Stimulated activated naive CD4-positive, alpha-beta T cell (primary cell): ENCODE results near the gene PAF1.
"Not testable (repeated sequence)": the region's sequence is repeated elsewhere in the genome, so short reads cannot be mapped to it uniquely, and the experiment has no call there.

Source experiments
- DNase-seq, 6 experiments: peaks; one replicate each; lab custom pipeline; 2025; lab: John Stamatoyannopoulos, UW

Gene PAF1

DNA sequence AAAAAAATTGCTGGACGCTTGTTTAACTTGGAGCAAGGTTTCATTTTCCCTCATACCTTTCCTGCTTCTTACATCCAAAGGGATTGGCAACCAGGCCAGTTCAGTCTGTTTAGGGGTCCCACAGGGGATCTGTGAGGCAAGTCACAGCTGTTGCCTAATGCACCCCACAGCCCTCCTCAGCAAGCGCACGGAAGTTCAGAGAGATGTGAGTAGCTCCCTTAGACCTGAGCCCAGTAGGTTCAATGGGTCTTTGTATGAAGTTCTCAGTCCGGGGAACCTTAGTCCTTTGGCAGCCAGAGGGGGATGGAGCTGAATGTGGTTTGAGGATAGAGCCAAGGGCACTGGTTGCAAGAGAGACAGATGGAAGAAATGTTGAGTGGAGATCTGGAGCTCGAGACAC lies 35.7 kb downstream of the PAF1 start:
- DNase-seq: no peak

DNA sequence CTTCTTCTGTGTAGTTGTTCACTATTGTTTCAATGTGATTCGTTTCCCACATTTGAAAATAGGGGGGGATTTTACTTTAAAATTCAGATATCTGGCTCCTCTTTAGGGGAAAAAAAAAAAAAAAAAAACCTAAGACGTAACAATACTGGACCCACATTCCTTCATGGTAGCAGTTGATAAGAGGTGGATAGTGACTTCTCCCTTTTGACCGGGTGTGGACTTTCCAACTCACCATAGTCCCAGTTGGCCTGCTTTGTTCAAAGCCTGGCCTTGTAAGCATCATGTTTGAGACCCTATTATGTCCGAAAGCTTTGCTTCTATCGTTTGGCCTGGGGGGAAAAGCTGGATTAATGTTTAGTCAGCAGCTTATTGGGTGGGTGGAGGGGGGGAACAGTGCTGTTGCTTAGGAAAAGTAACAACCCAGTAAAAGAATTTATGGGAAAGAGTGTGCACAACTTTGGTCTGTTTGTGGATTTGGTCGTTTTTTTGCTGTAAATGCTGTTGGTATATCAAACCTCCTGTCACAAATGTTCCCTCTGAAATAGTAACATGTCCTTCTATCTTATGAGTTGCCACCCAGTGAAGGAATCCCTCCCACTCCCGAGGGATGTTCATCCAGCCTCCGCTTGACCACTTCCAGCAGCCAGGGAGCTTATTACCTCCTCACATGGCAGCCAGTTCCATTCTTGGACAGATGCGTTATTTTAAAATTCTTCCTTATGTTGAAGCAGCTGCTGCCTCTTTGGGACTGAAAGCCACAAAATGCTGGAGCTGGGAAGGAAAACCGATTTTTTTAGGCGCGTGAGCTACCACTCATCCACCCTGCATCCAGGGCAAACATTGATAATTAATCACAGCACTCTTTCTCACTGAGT lies 38.3 kb downstream of the PAF1 start:
- no peak for DNase-seq

DNA sequence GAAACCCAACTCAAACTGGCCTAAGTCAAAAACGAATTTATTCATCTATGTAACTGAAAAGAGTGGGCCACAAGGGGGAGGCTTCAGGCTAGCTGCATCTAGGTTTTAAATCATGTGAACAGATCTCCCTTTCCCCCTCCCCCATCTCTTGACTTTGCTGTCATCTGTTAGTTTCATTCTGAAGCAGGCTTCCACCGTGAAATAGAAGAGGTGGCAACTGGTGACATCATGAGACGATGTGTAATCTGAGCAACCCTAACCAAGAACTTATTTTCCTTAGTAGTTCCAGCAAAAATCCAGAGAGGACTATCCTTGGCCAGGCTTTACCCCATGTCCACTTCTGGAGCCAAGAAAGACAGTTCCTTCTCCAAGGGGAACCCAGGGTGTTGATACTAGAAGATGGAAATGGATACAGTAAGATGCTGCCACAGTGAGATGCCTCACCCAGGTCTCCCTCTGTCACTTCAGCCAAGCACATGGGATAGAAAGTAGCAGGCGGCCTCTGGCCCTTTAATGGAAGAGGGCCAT lies 39.3 kb downstream of the PAF1 start:
- no peak for DNase-seq

DNA sequence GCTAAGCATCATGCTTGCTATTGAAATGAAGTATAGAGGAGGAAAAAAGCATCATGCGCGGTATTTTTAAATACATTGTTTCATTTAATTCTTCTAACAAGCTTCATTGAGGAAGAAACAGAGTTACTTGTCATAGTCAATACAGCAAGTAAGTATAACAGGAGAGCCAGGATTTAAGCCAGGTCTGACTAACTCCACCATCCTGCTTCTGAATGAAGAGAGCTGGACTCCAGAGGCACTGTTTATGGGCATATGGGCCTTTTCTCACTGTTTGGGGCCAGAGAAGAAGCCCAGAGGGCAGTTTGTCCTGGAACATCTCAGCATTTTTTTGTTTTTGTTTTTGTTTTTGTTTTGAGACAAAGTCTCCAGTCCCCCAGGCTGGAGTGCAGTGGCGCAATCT lies 40.8 kb downstream of the PAF1 start:
- no peak for DNase-seq

DNA sequence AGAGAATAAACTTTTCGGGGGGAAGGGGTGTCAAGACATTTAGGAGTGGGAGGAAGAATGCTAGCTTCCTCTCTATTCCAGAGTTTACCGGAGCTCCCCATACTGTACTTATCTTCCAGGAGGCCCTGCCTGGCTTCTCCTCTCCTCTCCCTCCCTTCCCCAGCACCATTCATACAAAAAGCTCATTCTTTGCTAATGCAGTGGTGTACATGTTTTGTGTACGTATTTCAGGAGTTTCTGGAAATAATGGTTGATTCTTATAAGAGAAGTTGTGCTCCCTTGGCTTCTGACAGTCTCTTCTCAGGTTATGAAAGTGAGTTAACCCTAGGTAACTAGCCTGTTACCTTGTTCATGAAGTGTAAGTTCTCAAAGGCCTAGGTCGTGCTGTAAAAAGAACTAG lies 41.6 kb downstream of the PAF1 start:
- DNase-seq: no peak

DNA sequence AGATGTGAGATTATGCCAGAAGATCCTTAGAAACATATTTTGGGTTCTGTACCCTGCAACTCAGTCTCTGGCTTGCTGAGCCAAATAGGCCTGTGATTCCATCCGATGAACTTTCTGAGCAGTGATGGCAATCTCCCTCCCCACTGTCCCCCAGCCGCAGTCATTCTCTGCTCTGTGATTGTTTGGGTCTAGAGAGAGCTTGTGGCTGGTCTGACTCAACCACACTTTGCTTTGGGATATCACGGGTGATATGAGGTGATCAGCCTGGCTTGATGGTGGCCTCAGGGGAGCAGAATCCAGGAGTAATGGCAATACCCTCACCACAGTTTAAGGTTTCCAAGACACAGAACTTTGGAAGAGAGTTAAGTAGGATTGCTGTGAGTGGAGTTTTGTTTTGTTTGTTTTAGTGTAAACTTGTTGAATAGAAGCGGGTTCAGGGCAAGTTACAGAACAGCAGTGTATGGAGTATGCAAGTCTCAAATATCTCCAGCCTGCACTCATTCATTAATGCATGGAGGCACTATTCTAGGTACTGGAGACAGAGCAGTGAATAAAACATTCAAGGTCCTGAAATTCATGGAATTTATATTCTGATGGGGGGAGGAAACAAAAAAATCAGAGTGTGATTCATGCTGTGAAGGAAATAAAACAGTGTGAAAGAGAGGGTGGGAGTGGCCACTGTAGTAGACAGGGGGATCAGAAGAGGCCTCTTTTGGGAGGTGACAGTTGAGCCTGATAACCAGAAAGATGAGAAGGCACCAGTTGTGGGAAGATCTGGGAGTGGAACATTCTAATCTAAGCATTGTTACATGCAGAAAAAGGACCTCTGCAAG lies 43.4 kb downstream of the PAF1 start:
- no peak for DNase-seq

DNA sequence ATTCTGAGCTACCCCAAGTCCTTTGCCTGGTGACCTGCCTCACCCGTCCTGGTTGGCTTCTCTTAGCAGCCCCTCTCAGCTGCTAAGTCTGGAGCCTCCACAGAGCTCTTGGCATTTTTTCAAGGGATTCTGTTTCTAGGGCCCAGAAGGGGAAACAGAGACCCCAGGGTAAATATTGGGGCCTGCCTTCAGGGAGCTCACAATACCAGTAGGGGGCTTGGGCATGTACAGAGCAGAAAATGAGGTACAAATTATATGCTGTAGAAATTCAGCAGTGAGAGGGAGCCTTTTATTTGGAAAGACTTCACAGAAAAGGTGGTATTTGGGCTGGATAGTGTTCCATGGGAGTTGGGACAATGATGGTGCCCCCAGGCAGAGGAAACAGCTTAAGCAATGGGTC lies 45.0 kb downstream of the PAF1 start:
- DNase-seq: no peak

DNA sequence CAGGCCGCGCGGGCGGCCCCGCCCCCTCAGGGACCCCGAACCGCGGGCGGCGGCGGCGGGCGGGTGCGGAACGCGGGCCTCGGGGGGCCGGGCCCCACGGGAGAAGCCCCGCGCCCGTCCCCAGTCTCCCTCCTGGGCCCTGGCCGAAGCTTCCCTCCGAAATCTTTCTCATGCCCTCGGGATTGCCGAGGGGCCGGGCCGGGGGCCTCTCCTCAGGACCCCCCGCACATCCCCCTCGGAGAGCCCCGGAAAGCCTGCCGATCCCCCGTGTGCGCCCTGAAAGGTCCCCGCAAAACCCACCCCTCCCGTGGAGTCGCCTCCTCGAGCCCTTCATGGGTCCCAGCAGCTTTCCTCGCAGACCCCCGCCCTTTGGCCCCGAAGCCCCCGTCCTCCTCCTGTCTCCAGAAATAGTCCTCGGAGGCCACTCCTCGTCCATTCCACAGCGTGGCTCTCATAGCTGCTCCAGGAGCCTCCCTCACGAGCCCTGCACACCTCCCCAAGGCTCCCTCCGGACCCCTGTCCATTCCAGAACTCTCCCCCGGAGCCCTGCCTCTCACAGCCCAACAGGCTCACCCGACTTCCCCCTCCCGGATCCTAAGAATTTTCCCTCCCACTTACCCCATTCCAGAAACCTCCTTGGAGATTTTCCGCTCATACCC lies 48.1 kb downstream of the PAF1 start:
- peak in 1 of 6 experiments; percentile 13 for DNase-seq

DNA sequence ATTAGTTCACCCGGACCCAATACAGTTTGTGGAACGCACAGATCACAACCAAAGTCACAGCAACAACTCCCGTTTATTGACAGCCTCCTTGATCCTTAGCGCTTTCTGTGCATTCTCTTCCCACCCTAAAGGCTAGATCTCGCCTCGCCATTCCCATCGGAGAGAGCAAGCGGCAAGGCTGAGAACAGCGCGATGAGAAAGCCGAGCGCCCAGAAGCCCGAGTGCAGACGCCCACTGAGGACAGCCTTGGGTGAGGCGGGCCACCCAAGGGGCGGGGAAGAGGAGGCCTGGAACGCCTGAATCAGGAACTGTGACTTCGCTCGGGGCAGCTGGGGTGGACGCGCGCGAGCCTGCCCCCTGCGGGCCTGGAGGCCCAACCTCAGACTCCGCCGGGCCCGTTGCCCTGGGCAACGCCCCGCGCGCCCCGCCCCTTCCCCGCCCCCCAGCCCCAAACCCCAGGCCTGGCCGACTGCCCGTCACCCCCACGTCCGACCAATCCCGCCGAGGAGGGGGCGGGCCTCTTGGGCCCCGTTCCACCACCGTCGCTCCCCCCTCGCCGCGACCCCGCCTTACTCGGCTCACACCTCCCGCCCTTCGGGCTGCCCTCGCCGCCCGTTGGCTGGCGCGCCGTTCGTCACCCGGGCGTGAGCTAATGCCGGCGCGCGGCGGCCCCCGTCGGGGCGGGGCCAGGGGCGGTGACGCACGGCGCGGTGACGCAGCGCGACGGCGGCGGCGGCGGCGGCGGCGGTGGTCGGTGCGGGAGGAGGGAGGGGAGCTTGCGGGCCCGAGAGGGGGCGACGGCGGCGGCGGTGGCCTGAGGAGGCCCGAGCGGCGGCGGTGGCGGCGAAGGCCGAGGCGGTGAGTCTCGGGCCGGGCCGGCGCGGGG lies 48.9 kb downstream of the PAF1 start, which contains the start of gene SAMD4B:
TSS of gene SAMD4B (plus strand) at position 703 of the 886 bp plus-strand sequence. CDS start 14,473 bp downstream, outside the sequence.
- DNase-seq: peak; percentile 98 to 100 (median 99)

DNA sequence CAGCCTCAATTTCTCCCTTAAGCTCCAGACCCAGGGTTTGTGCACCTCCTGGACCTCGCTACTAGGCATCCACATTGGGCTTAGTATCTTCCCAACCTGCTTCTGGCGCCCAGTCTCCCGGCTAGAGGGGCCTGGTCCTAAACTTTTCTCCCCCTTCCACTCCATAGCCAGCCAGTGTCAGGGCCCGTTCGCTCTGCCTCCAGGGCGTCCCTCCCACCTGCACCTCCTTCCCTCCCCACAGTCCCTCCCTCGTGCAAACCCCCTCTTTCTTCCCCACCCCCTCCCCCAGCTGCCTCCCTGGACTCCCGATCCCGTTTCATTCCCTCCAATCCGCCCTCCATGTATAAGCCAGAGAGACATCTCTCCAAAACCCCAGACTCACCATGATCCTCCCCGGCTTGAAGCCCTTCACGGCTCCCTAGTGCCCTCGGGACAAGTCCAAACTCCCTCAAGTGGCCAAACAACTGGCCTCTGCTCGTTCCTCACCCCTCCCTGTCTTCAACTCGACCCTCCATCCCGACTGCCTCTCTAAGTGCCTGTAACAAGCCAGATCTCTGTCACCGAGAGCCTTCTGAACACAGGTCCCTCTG lies 49.7 kb downstream of the PAF1 start:
- DNase-seq: peak in 1 of 6 experiments; percentile 37

DNA sequence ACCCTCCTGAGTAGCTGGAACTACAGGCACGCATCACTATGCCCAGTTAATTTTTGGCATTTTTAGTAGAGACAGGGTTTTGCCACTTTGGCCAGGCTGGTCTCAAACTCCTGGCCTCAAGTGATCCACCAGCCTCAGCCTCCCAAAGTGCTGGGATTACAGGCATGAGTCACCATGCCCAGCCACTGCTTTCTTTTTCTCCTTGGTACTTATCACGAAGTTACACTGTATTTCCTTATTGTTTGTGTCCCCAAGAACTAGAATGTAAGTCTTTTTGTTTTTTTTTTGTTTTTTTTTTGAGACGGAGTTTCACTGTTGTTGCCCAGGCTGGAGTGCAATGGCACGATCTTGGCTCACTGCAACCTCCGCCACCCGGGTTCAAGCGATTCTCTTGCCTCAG lies 50.8 kb downstream of the PAF1 start:
- not testable (repeated sequence) for DNase-seq

DNA sequence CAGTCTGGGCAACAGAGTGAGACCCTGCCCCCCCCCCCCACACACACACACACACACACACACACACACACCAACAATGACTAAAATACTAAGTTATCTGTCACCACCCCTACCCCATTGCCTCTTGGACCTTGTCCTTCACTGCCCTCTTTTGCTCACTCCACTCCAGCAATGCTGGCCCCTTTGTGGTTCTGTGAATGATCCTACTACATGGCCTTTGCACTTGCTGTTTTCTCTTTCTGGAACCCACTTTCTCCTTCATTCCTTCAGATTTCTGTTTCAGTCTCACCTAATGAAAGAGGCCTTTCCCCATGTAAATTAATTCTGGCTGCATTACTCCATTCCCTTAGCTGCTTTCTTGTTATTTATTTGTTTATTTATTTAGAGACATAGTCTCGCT lies 51.2 kb downstream of the PAF1 start:
- DNase-seq: no peak

DNA sequence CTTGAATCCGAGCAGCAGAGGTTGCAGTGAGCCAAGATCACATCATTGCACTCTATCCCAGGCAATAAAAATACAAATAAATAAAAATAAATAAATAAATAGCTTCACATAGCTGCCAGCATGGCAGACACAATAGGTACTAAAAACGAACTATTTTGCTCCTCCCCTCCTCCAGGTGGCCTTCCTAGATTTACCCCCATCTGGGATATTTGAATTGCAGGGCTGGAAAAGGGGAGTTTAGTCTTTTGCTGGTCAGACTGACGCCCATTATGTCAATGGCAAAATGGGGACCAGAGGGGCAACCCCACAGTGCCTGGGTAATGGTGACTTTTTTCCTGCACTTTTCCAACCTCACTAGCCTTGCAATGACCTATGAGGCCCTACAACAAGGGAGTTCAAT lies 54.4 kb downstream of the PAF1 start:
- DNase-seq: no peak
